Fibroblast of the aortic adventitia (primary cell): ENCODE results near the gene ANKRD40. TPM values are rescaled to one million over a fixed set of nuclear protein-coding genes. Genes with fewer than 3 reads are reported as not detected.

ENCODE experiments used
- DNase-seq: peaks from one replicate; pipeline ENCODE4 v3.0.0-alpha.2; 2010; ENCODE audit warnings: low read depth
- H3K4me3 ChIP-seq: 2 replicates; pipeline ENCODE4 v1.5.1; 2011; ENCODE audit warnings: low read depth, mild to moderate bottlenecking, control low read depth, low read length, moderate library complexity
- CTCF ChIP-seq: IDR thresholded peaks from 2 replicates; pipeline ENCODE4 v1.5.1; 2011; ENCODE audit warnings: mild to moderate bottlenecking, low read length, control low read depth, inconsistent platforms; ENCODE audit not compliant: insufficient read depth
- small RNA-seq: library from RNA; depleted of rRNA; stranded (forward); fragments of <200 nt; gene quantifications from one replicate; pipeline ENCODE3, GENCODE V24; 2012
- total RNA-seq: library from RNA; depleted of rRNA; stranded (reverse); fragments of >200 nt; gene quantifications from 2 replicates; pipeline ENCODE4 v1.2.3, GENCODE V29; 2012; ENCODE audit warnings: low replicate concordance

Gene ANKRD40
- total RNA-seq, 1 donor: 51.6 TPM

GRCh38 chr17:50649042-50649908 is 58.4 kb downstream of the ANKRD40 start:
- no peak for DNase-seq
- TF ChIP-seq CTCF: no peak
- no peak overlapping the region for H3K4me3 ChIP-seq

GRCh38 chr17:50647187-50647586 is 60.5 kb downstream of the ANKRD40 start:
- no peak for DNase-seq
- no peak overlapping the region for H3K4me3 ChIP-seq
- TF ChIP-seq CTCF: no peak

GRCh38 chr17:50645748-50646682 is 61.7 kb downstream of the ANKRD40 start:
- DNase-seq: no peak

More at GRCh38 chr17:50645748-50646682, 61.7 kb downstream of the ANKRD40 start:
- no peak overlapping the region for H3K4me3 ChIP-seq
- no peak for TF ChIP-seq CTCF

Small RNA genes lying within 50 kb of the gene (small RNA-seq; reads per million reads assigned to genes)
- not detected for gene RF00019

Other genes starting within 250 kb of the ANKRD40 start
- gene CHAD, start 239.0 kb downstream of the ANKRD40 start, total RNA-seq: not detected in 2 replicates
- gene RSAD1, start 229.1 kb downstream of the ANKRD40 start, total RNA-seq: 25.8 and 35.4 TPM in 2 replicates
- gene MYCBPAP, start 199.5 kb downstream of the ANKRD40 start, total RNA-seq: 0.99 and 1.7 TPM in 2 replicates
- not detected in 2 replicates for gene EPN3, start 175.2 kb downstream of the ANKRD40 start, total RNA-seq
- 49.9 and 63.6 TPM in 2 replicates for gene SPATA20, start 160.7 kb downstream of the ANKRD40 start, total RNA-seq
- gene CACNA1G, start 147.2 kb downstream of the ANKRD40 start, total RNA-seq: 0.41 and 1.8 TPM in 2 replicates
- gene ABCC3, start 73.0 kb downstream of the ANKRD40 start, total RNA-seq: 1.4 and 12.5 TPM in 2 replicates
- gene LUC7L3, start 11.7 kb upstream of the ANKRD40 start, total RNA-seq: 30.2 and 125 TPM in 2 replicates
- gene ANKRD40CL, start 59.6 kb upstream of the ANKRD40 start, total RNA-seq: not detected in 2 replicates
- gene WFIKKN2, start 127.7 kb upstream of the ANKRD40 start, total RNA-seq: under 0.01 and 0.25 TPM in 2 replicates
- 12.0 and 21.1 TPM in 2 replicates for gene TOB1, start 158.4 kb upstream of the ANKRD40 start, total RNA-seq